ENCODE results near the gene CCDC91. TPM values are rescaled to one million over a fixed set of nuclear protein-coding genes. Genes with fewer than 3 reads are reported as not detected.

The CCDC91 gene
- total RNA-seq, 1 donor from 2014 or later, result 46.3 TPM

- H3K9me3 Mint-ChIP-seq, result no peaks in the 10 kb centered on the region
- no peak for DNase-seq
- no peak for ATAC-seq (ENCODE audit: low read depth)
- H3K27me3 Mint-ChIP-seq, result no peaks in the 10 kb centered on the region
- H3K27ac Mint-ChIP-seq, result no peak overlapping the region
- H3K36me3 Mint-ChIP-seq (ENCODE audit: low read depth), result peaks cover 11% of the 10 kb centered on the region
- H3K4me1 Mint-ChIP-seq, result peaks cover 21% of the 10 kb centered on the region
- intact Hi-C loops (cut with micrococcal nuclease), result no loop called here
- CTCF ChIA-PET, result interaction anchor here (0.6 kb wide), 1 partner anchor 774 kb away, joined by 3 read pairs; no protein-coding TSS in a partner anchor
- POLR2A ChIA-PET, result interaction anchor here (0.7 kb wide), 1 partner anchor 52 kb away, joined by 3 read pairs; no protein-coding TSS in a partner anchor
- TF ChIP-seq, protein P1, sequence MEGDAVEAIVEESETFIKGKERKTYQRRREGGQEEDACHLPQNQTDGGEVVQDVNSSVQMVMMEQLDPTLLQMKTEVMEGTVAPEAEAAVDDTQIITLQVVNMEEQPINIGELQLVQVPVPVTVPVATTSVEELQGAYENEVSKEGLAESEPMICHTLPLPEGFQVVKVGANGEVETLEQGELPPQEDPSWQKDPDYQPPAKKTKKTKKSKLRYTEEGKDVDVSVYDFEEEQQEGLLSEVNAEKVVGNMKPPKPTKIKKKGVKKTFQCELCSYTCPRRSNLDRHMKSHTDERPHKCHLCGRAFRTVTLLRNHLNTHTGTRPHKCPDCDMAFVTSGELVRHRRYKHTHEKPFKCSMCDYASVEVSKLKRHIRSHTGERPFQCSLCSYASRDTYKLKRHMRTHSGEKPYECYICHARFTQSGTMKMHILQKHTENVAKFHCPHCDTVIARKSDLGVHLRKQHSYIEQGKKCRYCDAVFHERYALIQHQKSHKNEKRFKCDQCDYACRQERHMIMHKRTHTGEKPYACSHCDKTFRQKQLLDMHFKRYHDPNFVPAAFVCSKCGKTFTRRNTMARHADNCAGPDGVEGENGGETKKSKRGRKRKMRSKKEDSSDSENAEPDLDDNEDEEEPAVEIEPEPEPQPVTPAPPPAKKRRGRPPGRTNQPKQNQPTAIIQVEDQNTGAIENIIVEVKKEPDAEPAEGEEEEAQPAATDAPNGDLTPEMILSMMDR (IDR thresholded peaks at IDR 0.05), result no peak
- H3K4me3 Mint-ChIP-seq, result no peak overlapping the region
Measured at GRCh38 chr12:28235015-28235414, 44.8 kb downstream of the CCDC91 start.

DNA sequence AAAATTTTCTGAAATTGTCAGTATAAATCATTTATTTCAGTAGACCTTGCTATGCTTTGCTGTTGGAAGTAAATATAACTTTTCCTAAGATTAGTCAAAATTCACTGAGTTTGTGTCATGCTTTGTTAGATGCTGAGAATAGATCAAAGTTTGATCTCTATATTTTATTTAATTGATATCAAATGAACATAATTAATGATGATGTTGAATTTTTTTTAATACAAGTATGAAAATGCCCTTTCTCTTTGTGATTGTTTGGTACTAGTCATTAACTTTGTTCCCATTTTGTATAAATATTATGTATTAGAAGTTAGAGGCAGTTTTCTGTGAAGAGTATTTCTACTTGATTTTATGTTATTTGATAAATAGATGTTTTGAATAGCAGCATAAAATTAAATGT, 45.7 kb downstream of the CCDC91 start:
- Mint-ChIP-seq H3K4me3 (no peak overlapping the region), H3K4me1 (peaks cover 14% of the 10 kb centered on the region), H3K9me3 (no peaks in the 10 kb centered on the region), H3K27me3 (no peaks in the 10 kb centered on the region), H3K27ac (no peak overlapping the region), H3K36me3 (ENCODE audit: low read depth) (peaks cover 9% of the 10 kb centered on the region)
- CTCF ChIA-PET, result no interaction called here
- intact Hi-C loops (cut with micrococcal nuclease), result no loop called here
- no peak for ATAC-seq (ENCODE audit: low read depth)
- POLR2A ChIA-PET, result interaction anchor here (0.6 kb wide), 1 partner anchor 70 kb away, joined by 6 read pairs; no protein-coding TSS in a partner anchor
- DNase-seq, result no peak
- TF ChIP-seq, protein P1 (IDR thresholded peaks at IDR 0.05), result no peak

GRCh38 chr12:28237423-28237822, 47.2 kb downstream of the CCDC91 start:
- Mint-ChIP-seq H3K4me3 (no peak overlapping the region), H3K4me1 (peaks cover 12% of the 10 kb centered on the region), H3K27ac (no peak overlapping the region), H3K27me3 (no peaks in the 10 kb centered on the region), H3K36me3 (ENCODE audit: low read depth) (peaks cover 6% of the 10 kb centered on the region), H3K9me3 (no peaks in the 10 kb centered on the region)
- POLR2A ChIA-PET, result no interaction called here
- intact Hi-C loops (cut with micrococcal nuclease), result no loop called here
- DNase-seq, result no peak
- CTCF ChIA-PET, result no interaction called here
- TF ChIP-seq, protein P1 (IDR thresholded peaks at IDR 0.05), result no peak
- no peak for ATAC-seq (ENCODE audit: low read depth)

DNA sequence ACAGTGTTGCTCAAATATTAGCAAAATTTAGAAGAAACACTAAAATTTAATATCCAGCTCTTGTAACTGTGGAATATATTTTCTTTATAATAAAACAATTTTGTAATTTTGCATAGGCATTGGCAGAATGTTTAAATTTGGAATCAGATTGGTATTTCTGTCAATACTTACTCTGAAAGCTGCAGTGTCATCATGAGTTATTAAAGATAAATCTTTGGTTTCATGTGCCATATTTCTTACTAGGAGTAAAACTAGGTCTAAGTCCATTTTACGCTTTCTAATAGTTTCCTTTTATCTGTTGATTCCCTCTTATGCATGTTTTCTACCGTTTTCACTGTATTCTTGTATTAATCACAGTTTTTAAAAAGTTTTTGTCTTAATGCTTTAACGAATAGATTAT, 49.7 kb downstream of the CCDC91 start:
- intact Hi-C loops (cut with micrococcal nuclease), result no loop called here
- Mint-ChIP-seq H3K9me3 (no peaks in the 10 kb centered on the region), H3K4me3 (no peak overlapping the region), H3K36me3 (ENCODE audit: low read depth) (peaks cover 5% of the 10 kb centered on the region), H3K27ac (no peak overlapping the region), H3K4me1 (peaks cover 15% of the 10 kb centered on the region), H3K27me3 (no peaks in the 10 kb centered on the region)
- DNase-seq (no peak), ATAC-seq (ENCODE audit: low read depth) (no peak)
- CTCF ChIA-PET, result no interaction called here
- POLR2A ChIA-PET, result no interaction called here
- TF ChIP-seq, protein P1 (IDR thresholded peaks at IDR 0.05), result no peak

DNA sequence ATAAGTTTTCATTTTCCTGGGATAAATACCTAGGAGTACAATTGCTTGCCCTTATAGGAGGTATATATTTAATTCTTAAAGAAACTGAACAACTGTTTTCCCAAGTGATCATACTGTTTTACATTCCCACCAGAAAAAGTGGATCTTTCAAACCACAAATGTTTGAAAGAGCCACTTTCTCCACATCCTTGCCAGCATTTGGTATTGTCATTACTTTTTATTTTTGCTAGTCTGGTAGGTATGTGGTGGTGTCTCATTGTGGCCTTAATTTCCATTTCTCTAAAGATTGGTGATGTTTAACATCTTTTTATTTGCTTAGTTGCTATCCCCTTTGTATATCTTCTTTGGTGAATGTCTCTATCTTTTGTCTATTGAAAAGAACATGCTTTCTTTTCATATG, 50.6 kb downstream of the CCDC91 start:
- no peak for ATAC-seq (ENCODE audit: low read depth)
- no peak overlapping the region for H3K27ac Mint-ChIP-seq

More for the DNA sequence above, 50.6 kb downstream of the CCDC91 start:
- Mint-ChIP-seq H3K4me3 (no peak overlapping the region), H3K36me3 (ENCODE audit: low read depth) (peaks cover 2% of the 10 kb centered on the region), H3K4me1 (peaks cover 14% of the 10 kb centered on the region), H3K27me3 (no peaks in the 10 kb centered on the region), H3K9me3 (no peaks in the 10 kb centered on the region)
- no peak for DNase-seq
- intact Hi-C loops (cut with micrococcal nuclease), result no loop called here
- ChIA-PET CTCF (no interaction called here), POLR2A (no interaction called here)
- TF ChIP-seq, protein P1 (IDR thresholded peaks at IDR 0.05), result no peak

All from activated B cell treated with CpG ODN at 0.5 μM for 24 hours (primary cell).